WTC11 (cell line): Measurements from ENCODE around the gene ZBTB21. TPM values are rescaled to one million over a fixed set of nuclear protein-coding genes. Genes with fewer than 3 reads are reported as not detected.

ENCODE experiments used
- ATAC-seq: fragments of 200-7000 bp; cut with Tn5 transposase; 2 replicates; pipeline ENCODE4 v1.10.0; 2021; ENCODE audit warnings: mild to moderate bottlenecking, moderate library complexity
- CTCF ChIA-PET: fragments of 300-600 bp; sonication (Branson Sonifier 250); formaldehyde crosslinking; loops from one replicate; lab custom pipeline; 2021; ENCODE audit warnings: antibody characterized with exemption; lab: Charles Lee
- POLR2A ChIA-PET: fragments of 350-600 bp; sonication (Branson Sonifier 250); formaldehyde crosslinking; loops from one replicate; lab custom pipeline; 2021; ENCODE audit warnings: antibody characterized with exemption; lab: Charles Lee
- DNase-seq: peaks from one replicate; pipeline ENCODE4 v3.0.0; 2021; ENCODE audit warnings: low spot score
- H3K27ac Mint-ChIP-seq: 2 replicates; pipeline ENCODE4 v1.8.0; 2021; ENCODE audit warnings: mixed read lengths
- H3K27me3 Mint-ChIP-seq: 2 replicates; pipeline ENCODE4 v1.8.0; 2021; ENCODE audit warnings: low read depth, mild to moderate bottlenecking, moderate library complexity, mixed read lengths
- H3K36me3 Mint-ChIP-seq: 2 replicates; pipeline ENCODE4 v1.8.0; 2021; ENCODE audit warnings: mixed read lengths
- H3K4me1 Mint-ChIP-seq: 2 replicates; pipeline ENCODE4 v1.8.0; 2022; ENCODE audit warnings: mixed read lengths
- H3K4me3 Mint-ChIP-seq: 2 replicates; pipeline ENCODE4 v1.8.0; 2021; ENCODE audit warnings: mild to moderate bottlenecking, moderate library complexity, mixed read lengths
- H3K9me3 Mint-ChIP-seq: 2 replicates; pipeline ENCODE4 v1.8.0; 2021; ENCODE audit warnings: mixed read lengths
- ATF1 ChIP-seq: sonication (generic); formaldehyde crosslinking; IDR thresholded peaks from 2 replicates; pipeline ENCODE4 v1.8.1; 2023; ENCODE audit warnings: mild to moderate bottlenecking, moderate library complexity, missing genetic modification reagents
- CBFB ChIP-seq: sonication (generic); formaldehyde crosslinking; IDR thresholded peaks from 2 replicates; pipeline ENCODE4 v1.8.1; 2022; ENCODE audit warnings: mild to moderate bottlenecking, low read depth, missing genetic modification reagents
- EMX1 ChIP-seq: fragments of 250-450 bp; sonication (Bioruptor Pico); IDR thresholded peaks from 2 replicates; pipeline ENCODE4 v1.8.0; 2021; ENCODE audit warnings: mild to moderate bottlenecking
- FOXJ3 ChIP-seq: sonication (generic); formaldehyde crosslinking; IDR thresholded peaks from 2 replicates; pipeline ENCODE4 v1.9.0; 2021; ENCODE audit warnings: missing genetic modification reagents, mild to moderate bottlenecking, borderline replicate concordance
- NR2C2 ChIP-seq: sonication (generic); formaldehyde crosslinking; IDR thresholded peaks from 2 replicates; pipeline ENCODE4 v1.8.0; 2022; ENCODE audit warnings: mild to moderate bottlenecking, missing genetic modification reagents
- NR3C1 ChIP-seq: sonication (generic); formaldehyde crosslinking; conservative IDR thresholded peaks from 2 replicates; pipeline ENCODE4 v1.8.1; 2023; ENCODE audit warnings: low read depth, mild to moderate bottlenecking, missing genetic modification reagents
- PRRX2 ChIP-seq: fragments of 250-450 bp; sonication (Bioruptor Pico); IDR thresholded peaks from 2 replicates; pipeline ENCODE4 v1.8.0; 2021; ENCODE audit warnings: mild to moderate bottlenecking
- SMAD4 ChIP-seq: sonication (generic); formaldehyde crosslinking; IDR thresholded peaks from 2 replicates; pipeline ENCODE4 v1.8.0; 2022; ENCODE audit warnings: mild to moderate bottlenecking, missing genetic modification reagents
- ZNF138 ChIP-seq: sonication (generic); formaldehyde crosslinking; conservative IDR thresholded peaks from 2 replicates; pipeline ENCODE4 v1.8.1; 2022; ENCODE audit warnings: mild to moderate bottlenecking, moderate library complexity, missing genetic modification reagents
- ZNF219 ChIP-seq: sonication (generic); formaldehyde crosslinking; IDR thresholded peaks from 2 replicates; pipeline ENCODE4 v1.8.0; 2023; ENCODE audit warnings: missing genetic modification reagents, mild to moderate bottlenecking, borderline replicate concordance
- ZNF416 ChIP-seq: fragments of 250-450 bp; sonication (Bioruptor Pico); IDR thresholded peaks from 2 replicates; pipeline ENCODE4 v1.9.0; 2021; ENCODE audit warnings: mild to moderate bottlenecking, inconsistent platforms
- total RNA-seq: library from RNA; stranded (reverse); gene quantifications from 3 replicates; pipeline ENCODE4 v1.2.3, GENCODE V29; 2021
- TF ChIP-seq, protein P1 (sequence below): sonication (generic); formaldehyde crosslinking; IDR thresholded peaks from 2 replicates; pipeline ENCODE4 v1.8.0; 2022; ENCODE audit warnings: mild to moderate bottlenecking, missing genetic modification reagents
- TF ChIP-seq, protein P2 (sequence below): sonication (generic); formaldehyde crosslinking; IDR thresholded peaks from 2 replicates; pipeline ENCODE4 v1.8.1; 2023; ENCODE audit warnings: mild to moderate bottlenecking, missing genetic modification reagents, borderline replicate concordance
- TF ChIP-seq, protein P3 (sequence below): fragments of 250-450 bp; sonication (Bioruptor Pico); IDR thresholded peaks from 2 replicates; pipeline ENCODE4 v1.9.0; 2021; ENCODE audit warnings: moderate library complexity, mild to moderate bottlenecking, inconsistent platforms, borderline replicate concordance
- TF ChIP-seq, protein P4 (sequence below): sonication (generic); formaldehyde crosslinking; IDR thresholded peaks from 2 replicates; pipeline ENCODE4 v1.8.1; 2023; ENCODE audit warnings: mild to moderate bottlenecking, moderate library complexity, missing genetic modification reagents
- TF ChIP-seq, protein P5 (sequence below): sonication (generic); formaldehyde crosslinking; IDR thresholded peaks from 2 replicates; pipeline ENCODE4 v1.8.1; 2022; ENCODE audit warnings: missing genetic modification reagents, borderline replicate concordance
- TF ChIP-seq, protein P6 (sequence below): sonication (generic); formaldehyde crosslinking; IDR thresholded peaks from 2 replicates; pipeline ENCODE4 v1.8.1; 2023; ENCODE audit warnings: mild to moderate bottlenecking, missing genetic modification reagents, moderate library complexity
- TF ChIP-seq, protein P7 (sequence below): fragments of 250-450 bp; sonication (Bioruptor Pico); conservative IDR thresholded peaks from 2 replicates; pipeline ENCODE4 v1.9.0; 2021; ENCODE audit warnings: mild to moderate bottlenecking
- TF ChIP-seq, protein P8 (sequence below): fragments of 250-450 bp; sonication (Bioruptor Pico); IDR thresholded peaks from 2 replicates; pipeline ENCODE4 v1.8.0; 2021; ENCODE audit warnings: mild to moderate bottlenecking
- TF ChIP-seq, protein P9 (sequence below): sonication (generic); formaldehyde crosslinking; IDR thresholded peaks from 2 replicates; pipeline ENCODE4 v1.8.0; 2023; ENCODE audit warnings: missing genetic modification reagents

Gene ZBTB21
- total RNA-seq, 1 experiment from 2014 or later, result 13.8 TPM

DNA sequence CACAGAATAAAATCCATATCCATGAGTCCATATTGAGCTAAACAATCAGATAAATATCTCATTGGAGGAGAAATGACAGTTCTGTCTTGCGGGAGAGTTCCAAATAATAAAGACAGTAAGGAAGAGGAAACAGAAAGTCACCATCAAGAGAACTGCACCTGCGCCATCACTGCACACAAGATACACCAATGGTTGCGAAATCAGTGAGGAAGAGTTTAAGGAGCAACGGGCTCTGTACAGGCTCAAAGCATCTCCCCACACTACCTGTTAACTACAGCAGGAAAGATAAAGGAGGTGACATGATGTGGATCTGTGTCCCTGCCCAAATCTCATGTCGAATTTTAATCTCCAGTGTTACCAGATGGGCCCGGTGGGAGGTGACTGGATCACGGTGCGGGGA, 64.2 kb downstream of the ZBTB21 start:
- POLR2A ChIA-PET, result no interaction called here
- CTCF ChIA-PET, result no interaction called here
- Mint-ChIP-seq H3K4me3 (no peak overlapping the region), H3K27ac (no peak overlapping the region), H3K27me3 (no peaks in the 10 kb centered on the region), H3K4me1 (peaks cover 15% of the 10 kb centered on the region), H3K9me3 (peaks cover 6% of the 10 kb centered on the region; the same call in 1 of the 2 replicates), H3K36me3 (no peaks in the 10 kb centered on the region)
- TF ChIP-seq ZNF416, result no peak
- TF ChIP-seq, protein P1, sequence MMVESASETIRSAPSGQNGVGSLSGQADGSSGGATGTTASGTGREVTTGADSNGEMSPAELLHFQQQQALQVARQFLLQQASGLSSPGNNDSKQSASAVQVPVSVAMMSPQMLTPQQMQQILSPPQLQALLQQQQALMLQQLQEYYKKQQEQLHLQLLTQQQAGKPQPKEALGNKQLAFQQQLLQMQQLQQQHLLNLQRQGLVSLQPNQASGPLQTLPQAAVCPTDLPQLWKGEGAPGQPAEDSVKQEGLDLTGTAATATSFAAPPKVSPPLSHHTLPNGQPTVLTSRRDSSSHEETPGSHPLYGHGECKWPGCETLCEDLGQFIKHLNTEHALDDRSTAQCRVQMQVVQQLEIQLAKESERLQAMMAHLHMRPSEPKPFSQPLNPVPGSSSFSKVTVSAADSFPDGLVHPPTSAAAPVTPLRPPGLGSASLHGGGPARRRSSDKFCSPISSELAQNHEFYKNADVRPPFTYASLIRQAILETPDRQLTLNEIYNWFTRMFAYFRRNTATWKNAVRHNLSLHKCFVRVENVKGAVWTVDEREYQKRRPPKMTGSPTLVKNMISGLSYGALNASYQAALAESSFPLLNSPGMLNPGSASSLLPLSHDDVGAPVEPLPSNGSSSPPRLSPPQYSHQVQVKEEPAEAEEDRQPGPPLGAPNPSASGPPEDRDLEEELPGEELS (CRISPR knock-in tag), result no peak
- no peak for TF ChIP-seq FOXJ3 (CRISPR knock-in tag)
- TF ChIP-seq NR3C1 (CRISPR knock-in tag), result no peak
- no peak for TF ChIP-seq ZNF138 (CRISPR knock-in tag)
- TF ChIP-seq, protein P2, sequence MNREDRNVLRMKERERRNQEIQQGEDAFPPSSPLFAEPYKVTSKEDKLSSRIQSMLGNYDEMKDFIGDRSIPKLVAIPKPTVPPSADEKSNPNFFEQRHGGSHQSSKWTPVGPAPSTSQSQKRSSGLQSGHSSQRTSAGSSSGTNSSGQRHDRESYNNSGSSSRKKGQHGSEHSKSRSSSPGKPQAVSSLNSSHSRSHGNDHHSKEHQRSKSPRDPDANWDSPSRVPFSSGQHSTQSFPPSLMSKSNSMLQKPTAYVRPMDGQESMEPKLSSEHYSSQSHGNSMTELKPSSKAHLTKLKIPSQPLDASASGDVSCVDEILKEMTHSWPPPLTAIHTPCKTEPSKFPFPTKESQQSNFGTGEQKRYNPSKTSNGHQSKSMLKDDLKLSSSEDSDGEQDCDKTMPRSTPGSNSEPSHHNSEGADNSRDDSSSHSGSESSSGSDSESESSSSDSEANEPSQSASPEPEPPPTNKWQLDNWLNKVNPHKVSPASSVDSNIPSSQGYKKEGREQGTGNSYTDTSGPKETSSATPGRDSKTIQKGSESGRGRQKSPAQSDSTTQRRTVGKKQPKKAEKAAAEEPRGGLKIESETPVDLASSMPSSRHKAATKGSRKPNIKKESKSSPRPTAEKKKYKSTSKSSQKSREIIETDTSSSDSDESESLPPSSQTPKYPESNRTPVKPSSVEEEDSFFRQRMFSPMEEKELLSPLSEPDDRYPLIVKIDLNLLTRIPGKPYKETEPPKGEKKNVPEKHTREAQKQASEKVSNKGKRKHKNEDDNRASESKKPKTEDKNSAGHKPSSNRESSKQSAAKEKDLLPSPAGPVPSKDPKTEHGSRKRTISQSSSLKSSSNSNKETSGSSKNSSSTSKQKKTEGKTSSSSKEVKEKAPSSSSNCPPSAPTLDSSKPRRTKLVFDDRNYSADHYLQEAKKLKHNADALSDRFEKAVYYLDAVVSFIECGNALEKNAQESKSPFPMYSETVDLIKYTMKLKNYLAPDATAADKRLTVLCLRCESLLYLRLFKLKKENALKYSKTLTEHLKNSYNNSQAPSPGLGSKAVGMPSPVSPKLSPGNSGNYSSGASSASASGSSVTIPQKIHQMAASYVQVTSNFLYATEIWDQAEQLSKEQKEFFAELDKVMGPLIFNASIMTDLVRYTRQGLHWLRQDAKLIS (CRISPR knock-in tag), result no peak
- TF ChIP-seq ZNF219 (CRISPR knock-in tag), result no peak
- TF ChIP-seq EMX1 (CRISPR knock-in tag), result no peak
- no peak for TF ChIP-seq NR2C2
- TF ChIP-seq SMAD4 (CRISPR knock-in tag), result no peak
- TF ChIP-seq, protein P3, sequence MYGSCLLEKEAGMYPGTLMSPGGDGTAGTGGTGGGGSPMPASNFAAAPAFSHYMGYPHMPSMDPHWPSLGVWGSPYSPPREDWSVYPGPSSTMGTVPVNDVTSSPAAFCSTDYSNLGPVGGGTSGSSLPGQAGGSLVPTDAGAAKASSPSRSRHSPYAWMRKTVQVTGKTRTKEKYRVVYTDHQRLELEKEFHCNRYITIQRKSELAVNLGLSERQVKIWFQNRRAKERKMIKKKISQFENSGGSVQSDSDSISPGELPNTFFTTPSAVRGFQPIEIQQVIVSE, result no peak
- TF ChIP-seq, protein P4, sequence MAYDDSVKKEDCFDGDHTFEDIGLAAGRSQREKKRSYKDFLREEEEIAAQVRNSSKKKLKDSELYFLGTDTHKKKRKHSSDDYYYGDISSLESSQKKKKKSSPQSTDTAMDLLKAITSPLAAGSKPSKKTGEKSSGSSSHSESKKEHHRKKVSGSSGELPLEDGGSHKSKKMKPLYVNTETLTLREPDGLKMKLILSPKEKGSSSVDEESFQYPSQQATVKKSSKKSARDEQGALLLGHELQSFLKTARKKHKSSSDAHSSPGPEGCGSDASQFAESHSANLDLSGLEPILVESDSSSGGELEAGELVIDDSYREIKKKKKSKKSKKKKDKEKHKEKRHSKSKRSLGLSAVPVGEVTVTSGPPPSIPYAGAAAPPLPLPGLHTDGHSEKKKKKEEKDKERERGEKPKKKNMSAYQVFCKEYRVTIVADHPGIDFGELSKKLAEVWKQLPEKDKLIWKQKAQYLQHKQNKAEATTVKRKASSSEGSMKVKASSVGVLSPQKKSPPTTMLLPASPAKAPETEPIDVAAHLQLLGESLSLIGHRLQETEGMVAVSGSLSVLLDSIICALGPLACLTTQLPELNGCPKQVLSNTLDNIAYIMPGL (CRISPR knock-in tag), result no peak
- TF ChIP-seq, protein P5, sequence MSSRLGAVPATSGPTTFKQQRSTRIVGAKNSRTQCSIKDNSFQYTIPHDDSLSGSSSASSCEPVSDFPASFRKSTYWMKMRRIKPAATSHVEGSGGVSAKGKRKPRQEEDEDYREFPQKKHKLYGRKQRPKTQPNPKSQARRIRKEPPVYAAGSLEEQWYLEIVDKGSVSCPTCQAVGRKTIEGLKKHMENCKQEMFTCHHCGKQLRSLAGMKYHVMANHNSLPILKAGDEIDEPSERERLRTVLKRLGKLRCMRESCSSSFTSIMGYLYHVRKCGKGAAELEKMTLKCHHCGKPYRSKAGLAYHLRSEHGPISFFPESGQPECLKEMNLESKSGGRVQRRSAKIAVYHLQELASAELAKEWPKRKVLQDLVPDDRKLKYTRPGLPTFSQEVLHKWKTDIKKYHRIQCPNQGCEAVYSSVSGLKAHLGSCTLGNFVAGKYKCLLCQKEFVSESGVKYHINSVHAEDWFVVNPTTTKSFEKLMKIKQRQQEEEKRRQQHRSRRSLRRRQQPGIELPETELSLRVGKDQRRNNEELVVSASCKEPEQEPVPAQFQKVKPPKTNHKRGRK (CRISPR knock-in tag), result no peak
- TF ChIP-seq, protein P6, sequence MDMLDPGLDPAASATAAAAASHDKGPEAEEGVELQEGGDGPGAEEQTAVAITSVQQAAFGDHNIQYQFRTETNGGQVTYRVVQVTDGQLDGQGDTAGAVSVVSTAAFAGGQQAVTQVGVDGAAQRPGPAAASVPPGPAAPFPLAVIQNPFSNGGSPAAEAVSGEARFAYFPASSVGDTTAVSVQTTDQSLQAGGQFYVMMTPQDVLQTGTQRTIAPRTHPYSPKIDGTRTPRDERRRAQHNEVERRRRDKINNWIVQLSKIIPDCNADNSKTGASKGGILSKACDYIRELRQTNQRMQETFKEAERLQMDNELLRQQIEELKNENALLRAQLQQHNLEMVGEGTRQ (CRISPR knock-in tag), result no peak
- TF ChIP-seq, protein P7, sequence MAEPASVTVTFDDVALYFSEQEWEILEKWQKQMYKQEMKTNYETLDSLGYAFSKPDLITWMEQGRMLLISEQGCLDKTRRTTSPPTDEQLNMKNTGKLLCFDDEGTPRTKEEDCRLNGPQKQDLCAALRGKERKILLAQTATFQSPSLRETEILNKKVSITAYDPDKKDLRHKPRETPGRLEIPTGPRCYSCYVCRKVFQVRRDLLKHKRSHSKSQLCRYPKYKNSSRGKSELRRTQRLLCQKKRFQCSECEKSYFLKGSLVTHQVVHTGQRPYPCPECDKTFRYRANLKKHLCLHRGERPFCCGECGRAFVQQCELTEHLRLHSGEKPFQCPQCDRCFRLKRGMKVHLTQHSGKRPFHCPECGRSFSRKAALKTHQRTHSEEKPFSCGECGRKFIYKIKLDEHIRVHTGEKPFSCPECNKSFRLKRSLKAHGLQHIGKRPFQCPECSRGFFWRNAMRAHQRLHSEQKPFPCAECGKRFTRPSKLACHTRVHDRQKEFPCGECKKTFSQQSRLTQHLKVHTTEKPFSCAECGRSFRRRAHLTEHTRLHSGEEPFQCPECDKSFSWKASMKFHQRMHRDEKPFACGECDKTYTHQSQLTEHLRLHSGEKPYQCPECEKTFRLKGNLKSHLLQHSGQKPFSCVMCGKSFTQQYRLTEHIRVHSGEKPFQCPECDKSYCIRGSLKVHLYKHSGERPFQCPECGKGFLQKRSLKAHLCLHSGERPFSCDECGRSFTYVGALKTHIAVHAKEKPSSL (CRISPR knock-in tag), result no peak
- no peak for TF ChIP-seq CBFB
- TF ChIP-seq, protein P8, sequence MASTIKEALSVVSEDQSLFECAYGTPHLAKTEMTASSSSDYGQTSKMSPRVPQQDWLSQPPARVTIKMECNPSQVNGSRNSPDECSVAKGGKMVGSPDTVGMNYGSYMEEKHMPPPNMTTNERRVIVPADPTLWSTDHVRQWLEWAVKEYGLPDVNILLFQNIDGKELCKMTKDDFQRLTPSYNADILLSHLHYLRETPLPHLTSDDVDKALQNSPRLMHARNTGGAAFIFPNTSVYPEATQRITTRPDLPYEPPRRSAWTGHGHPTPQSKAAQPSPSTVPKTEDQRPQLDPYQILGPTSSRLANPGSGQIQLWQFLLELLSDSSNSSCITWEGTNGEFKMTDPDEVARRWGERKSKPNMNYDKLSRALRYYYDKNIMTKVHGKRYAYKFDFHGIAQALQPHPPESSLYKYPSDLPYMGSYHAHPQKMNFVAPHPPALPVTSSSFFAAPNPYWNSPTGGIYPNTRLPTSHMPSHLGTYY (CRISPR knock-in tag), result no peak
- no peak for TF ChIP-seq ATF1 (CRISPR knock-in tag)
- no peak for TF ChIP-seq PRRX2
- TF ChIP-seq, protein P9, sequence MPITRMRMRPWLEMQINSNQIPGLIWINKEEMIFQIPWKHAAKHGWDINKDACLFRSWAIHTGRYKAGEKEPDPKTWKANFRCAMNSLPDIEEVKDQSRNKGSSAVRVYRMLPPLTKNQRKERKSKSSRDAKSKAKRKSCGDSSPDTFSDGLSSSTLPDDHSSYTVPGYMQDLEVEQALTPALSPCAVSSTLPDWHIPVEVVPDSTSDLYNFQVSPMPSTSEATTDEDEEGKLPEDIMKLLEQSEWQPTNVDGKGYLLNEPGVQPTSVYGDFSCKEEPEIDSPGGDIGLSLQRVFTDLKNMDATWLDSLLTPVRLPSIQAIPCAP, result no peak
- DNase-seq, result no peak
- no peak for ATAC-seq
